Measurements from ENCODE around the gene TRABD2B.

Gene TRABD2B

GRCh38 chr1:47785118-47785517 lies 212.1 kb downstream of the TRABD2B start:
- H3K9me3 Mint-ChIP-seq, result no peaks in the 10 kb centered on the region
- H3K27me3 Mint-ChIP-seq, result peaks cover 6% of the 10 kb centered on the region
- no peak overlapping the region for H3K27ac Mint-ChIP-seq
- H3K4me3 Mint-ChIP-seq, result no peak overlapping the region
- no peaks in the 10 kb centered on the region for H3K4me1 Mint-ChIP-seq
- H3K36me3 Mint-ChIP-seq, result no peaks in the 10 kb centered on the region

GRCh38 chr1:47784497-47784822 lies 212.7 kb downstream of the TRABD2B start:
- Mint-ChIP-seq H3K4me1 (no peaks in the 10 kb centered on the region), H3K36me3 (no peaks in the 10 kb centered on the region), H3K4me3 (no peak overlapping the region), H3K27ac (no peak overlapping the region), H3K9me3 (no peaks in the 10 kb centered on the region), H3K27me3 (peaks cover 6% of the 10 kb centered on the region)

- Mint-ChIP-seq H3K4me3 (no peak overlapping the region), H3K27ac (no peak overlapping the region), H3K36me3 (no peaks in the 10 kb centered on the region), H3K27me3 (peaks cover 6% of the 10 kb centered on the region), H3K9me3 (no peaks in the 10 kb centered on the region), H3K4me1 (no peaks in the 10 kb centered on the region)
Observed at GRCh38 chr1:47783638-47784496, 213.3 kb downstream of the TRABD2B start.

GRCh38 chr1:47782414-47783166 lies 214.6 kb downstream of the TRABD2B start:
- H3K36me3 Mint-ChIP-seq, result no peaks in the 10 kb centered on the region
- no peak overlapping the region for H3K4me3 Mint-ChIP-seq
- H3K4me1 Mint-ChIP-seq, result no peaks in the 10 kb centered on the region
- peaks cover 6% of the 10 kb centered on the region for H3K27me3 Mint-ChIP-seq
- H3K9me3 Mint-ChIP-seq, result no peaks in the 10 kb centered on the region
- H3K27ac Mint-ChIP-seq, result no peak overlapping the region

- Mint-ChIP-seq H3K4me1 (no peaks in the 10 kb centered on the region), H3K27me3 (peaks cover 6% of the 10 kb centered on the region), H3K9me3 (no peaks in the 10 kb centered on the region), H3K27ac (no peak overlapping the region), H3K36me3 (no peaks in the 10 kb centered on the region), H3K4me3 (no peak overlapping the region)
Observed at GRCh38 chr1:47781171-47781959, 215.8 kb downstream of the TRABD2B start.

GRCh38 chr1:47780469-47780995 lies 216.7 kb downstream of the TRABD2B start:
- Mint-ChIP-seq H3K27me3 (peaks cover 6% of the 10 kb centered on the region), H3K4me1 (no peaks in the 10 kb centered on the region), H3K36me3 (no peaks in the 10 kb centered on the region), H3K27ac (no peak overlapping the region), H3K4me3 (no peak overlapping the region), H3K9me3 (no peaks in the 10 kb centered on the region)

GRCh38 chr1:47779613-47780012 lies 217.6 kb downstream of the TRABD2B start:
- Mint-ChIP-seq H3K4me3 (no peak overlapping the region), H3K9me3 (no peaks in the 10 kb centered on the region), H3K27me3 (peaks cover 6% of the 10 kb centered on the region), H3K4me1 (no peaks in the 10 kb centered on the region), H3K27ac (no peak overlapping the region), H3K36me3 (no peaks in the 10 kb centered on the region)

DNA sequence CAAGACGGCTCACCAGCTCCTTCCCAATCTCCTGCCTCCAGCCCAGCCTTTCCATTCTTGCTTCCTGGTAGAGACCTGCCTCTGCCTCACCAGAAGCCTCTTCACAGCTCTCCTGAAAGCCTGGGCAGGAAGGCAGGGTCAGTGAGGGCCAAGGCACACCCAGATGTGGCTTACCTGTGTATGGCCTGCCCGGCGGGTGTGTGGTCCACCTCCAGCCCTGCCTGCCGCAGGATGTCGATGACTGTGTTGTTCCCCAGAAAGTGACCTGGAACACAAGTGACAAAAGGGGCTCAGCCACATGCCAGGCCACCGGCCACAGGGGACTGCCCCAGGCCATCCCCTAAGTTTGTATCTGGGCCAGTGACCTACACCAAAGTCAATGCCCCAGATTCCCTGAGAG lies 218.9 kb downstream of the TRABD2B start:
- H3K27me3 Mint-ChIP-seq, result peaks cover 5% of the 10 kb centered on the region
- no peaks in the 10 kb centered on the region for H3K4me1 Mint-ChIP-seq
- no peaks in the 10 kb centered on the region for H3K9me3 Mint-ChIP-seq
- H3K27ac Mint-ChIP-seq, result no peak overlapping the region
- no peaks in the 10 kb centered on the region for H3K36me3 Mint-ChIP-seq
- H3K4me3 Mint-ChIP-seq, result no peak overlapping the region

DNA sequence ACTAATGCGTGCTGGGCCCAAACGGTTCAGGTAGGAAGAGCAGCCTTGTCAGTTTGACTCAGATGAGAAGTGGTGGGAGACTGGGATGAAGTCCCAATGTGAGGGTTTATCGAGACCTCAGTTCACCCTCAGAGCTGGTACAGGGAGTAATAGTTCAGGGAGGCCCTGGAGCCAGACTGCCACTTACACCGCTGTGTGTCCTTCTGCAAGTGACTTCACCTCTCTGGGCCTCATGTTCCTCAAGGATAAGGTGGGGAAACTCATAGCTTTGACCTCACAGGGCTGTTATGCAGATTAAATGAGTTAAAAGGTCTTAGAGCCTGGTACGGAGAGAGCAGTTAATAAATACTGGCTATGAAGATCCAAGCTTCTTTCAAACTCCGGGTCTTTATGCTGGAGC lies 219.9 kb downstream of the TRABD2B start:
- Mint-ChIP-seq H3K4me3 (no peak overlapping the region), H3K4me1 (no peaks in the 10 kb centered on the region), H3K9me3 (no peaks in the 10 kb centered on the region), H3K27ac (no peak overlapping the region), H3K36me3 (no peaks in the 10 kb centered on the region), H3K27me3 (peaks cover 2% of the 10 kb centered on the region)

- Mint-ChIP-seq H3K4me3 (no peak overlapping the region), H3K27ac (no peak overlapping the region), H3K27me3 (peaks cover 2% of the 10 kb centered on the region)
Observed at GRCh38 chr1:47776667-47777131, 220.5 kb downstream of the TRABD2B start.

GRCh38 chr1:47774986-47775834 lies 222.0 kb downstream of the TRABD2B start:
- Mint-ChIP-seq H3K9me3 (no peaks in the 10 kb centered on the region), H3K4me3 (no peak overlapping the region), H3K27me3 (peaks cover 2% of the 10 kb centered on the region), H3K27ac (no peak overlapping the region), H3K4me1 (no peaks in the 10 kb centered on the region), H3K36me3 (no peaks in the 10 kb centered on the region)

More at GRCh38 chr1:47776667-47777131, 220.5 kb downstream of the TRABD2B start:
- no peaks in the 10 kb centered on the region for H3K36me3 Mint-ChIP-seq
- no peaks in the 10 kb centered on the region for H3K9me3 Mint-ChIP-seq
- no peaks in the 10 kb centered on the region for H3K4me1 Mint-ChIP-seq

DNA sequence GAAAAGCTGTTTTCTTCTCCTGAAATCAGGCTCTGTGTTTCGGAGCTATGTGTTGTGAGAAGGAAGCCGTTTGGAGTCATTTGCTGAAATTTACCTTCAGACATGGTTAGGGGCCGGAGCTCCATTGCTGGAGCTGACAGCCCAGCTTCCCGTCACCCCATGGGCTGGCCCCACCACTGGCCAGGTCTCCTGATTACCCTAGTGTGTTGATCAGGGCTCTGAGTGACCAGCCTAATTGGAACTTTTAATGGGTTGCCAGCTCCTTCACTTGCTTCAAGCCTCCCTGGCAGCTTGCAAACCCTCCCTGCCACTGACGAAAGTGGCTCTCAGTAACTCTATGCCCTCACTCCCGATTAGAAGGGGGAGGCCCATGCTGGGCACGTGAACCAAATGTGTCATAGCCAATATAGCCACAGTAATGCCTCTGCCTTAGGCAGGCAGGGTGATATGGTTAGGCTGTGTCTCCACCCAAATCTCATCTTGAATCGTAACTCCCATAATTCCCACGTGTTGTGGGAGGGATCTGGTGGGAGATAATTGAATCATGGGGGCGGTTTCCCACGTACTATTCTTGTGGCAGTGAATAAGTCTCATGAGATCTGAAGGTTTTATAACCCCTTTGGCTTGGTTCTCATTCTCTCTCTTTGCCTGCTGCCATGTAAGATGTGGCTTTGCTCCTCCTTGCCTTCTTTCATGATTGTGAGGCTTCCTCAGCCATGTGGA lies 224.1 kb downstream of the TRABD2B start:
- peaks cover 2% of the 10 kb centered on the region for H3K27me3 Mint-ChIP-seq
- H3K4me3 Mint-ChIP-seq, result no peak overlapping the region
- H3K36me3 Mint-ChIP-seq, result no peaks in the 10 kb centered on the region
- H3K4me1 Mint-ChIP-seq, result no peaks in the 10 kb centered on the region
- no peak overlapping the region for H3K27ac Mint-ChIP-seq
- H3K9me3 Mint-ChIP-seq, result no peaks in the 10 kb centered on the region

- Mint-ChIP-seq H3K4me1 (no peaks in the 10 kb centered on the region), H3K9me3 (no peaks in the 10 kb centered on the region), H3K27ac (no peak overlapping the region), H3K36me3 (no peaks in the 10 kb centered on the region), H3K4me3 (no peak overlapping the region), H3K27me3 (peaks cover 2% of the 10 kb centered on the region)
Observed at GRCh38 chr1:47772281-47772680, 224.9 kb downstream of the TRABD2B start.

- no peak overlapping the region for H3K4me3 Mint-ChIP-seq
- no peaks in the 10 kb centered on the region for H3K9me3 Mint-ChIP-seq
- H3K27ac Mint-ChIP-seq, result no peak overlapping the region
- H3K36me3 Mint-ChIP-seq, result no peaks in the 10 kb centered on the region
- peaks cover 2% of the 10 kb centered on the region for H3K27me3 Mint-ChIP-seq
- H3K4me1 Mint-ChIP-seq, result no peaks in the 10 kb centered on the region
Observed at GRCh38 chr1:47771751-47772150, 225.4 kb downstream of the TRABD2B start.
